ENCODE results near the gene MED13L. TPM values are rescaled to one million over a fixed set of nuclear protein-coding genes. Genes with fewer than 3 reads are reported as not detected.

MED13L gene
- total RNA-seq, 4 donors from 2014 or later, result 126 to 194 (median 154) TPM

- no peak for DNase-seq
- TF ChIP-seq POLR2AphosphoS5 (IDR thresholded peaks at IDR 0.05) (no peak), POLR2A (IDR thresholded peaks at IDR 0.05) (no peak), EP300 (IDR thresholded peaks at IDR 0.05; ENCODE audit: low read depth) (no peak), CTCF (IDR thresholded peaks at IDR 0.05) (no peak)
- intact Hi-C loops (cut with DNase I; ENCODE audit: low total_unique reads), result no loop called here
- no peaks in the 10 kb centered on the region for H3K27me3 ChIP-seq
- H3K36me3 ChIP-seq, result peaks cover 0 to 4% (median 0%) of the 10 kb centered on the region in 4 donors
- H3K9me3 ChIP-seq, result no peaks in the 10 kb centered on the region
- no peak overlapping the region for H3K27ac ChIP-seq
- H3K4me1 ChIP-seq, result no peaks in the 10 kb centered on the region
- H3K4me3 ChIP-seq, result no peak overlapping the region
- 89 to 94% methylated on average over 4 to 5 of the region's 5 CpGs for WGBS, 2 donors (ENCODE audit: low coverage in 1 of 2)
- in situ Hi-C loops (cut with MboI; ENCODE audit: low pct_ligation_motif_present in 1 of 4, low pct_unique_long_range_greater_than_20kb in 1 of 4, low sequenced_read_pairs in 3 of 4), result no loop called here
Measured at GRCh38 chr12:116096874-116097273, 180.6 kb downstream of the MED13L start.

- TF ChIP-seq EP300 (IDR thresholded peaks at IDR 0.05; ENCODE audit: low read depth), result no peak
- no peak for TF ChIP-seq POLR2AphosphoS5 (IDR thresholded peaks at IDR 0.05)
- no peak for TF ChIP-seq CTCF (IDR thresholded peaks at IDR 0.05)
- no peak for TF ChIP-seq POLR2A (IDR thresholded peaks at IDR 0.05)
- Histone ChIP-seq H3K9me3 (no peaks in the 10 kb centered on the region), H3K27me3 (no peaks in the 10 kb centered on the region), H3K27ac (no peak overlapping the region), H3K4me3 (no peak overlapping the region), H3K4me1 (peaks cover 0 to 3% (median 0%) of the 10 kb centered on the region in 4 donors), H3K36me3 (peaks cover 0 to 4% (median 0%) of the 10 kb centered on the region in 4 donors)
- intact Hi-C loops (cut with DNase I; ENCODE audit: low total_unique reads) (no loop called here), in situ Hi-C loops (cut with MboI; ENCODE audit: low pct_ligation_motif_present in 1 of 4, low pct_unique_long_range_greater_than_20kb in 1 of 4, low sequenced_read_pairs in 3 of 4) (no loop called here)
- no peak for DNase-seq
Measured at GRCh38 chr12:116094475-116094874, 183.0 kb downstream of the MED13L start.

- intact Hi-C loops (cut with DNase I; ENCODE audit: low total_unique reads) (no loop called here), in situ Hi-C loops (cut with MboI; ENCODE audit: low pct_ligation_motif_present in 1 of 4, low pct_unique_long_range_greater_than_20kb in 1 of 4, low sequenced_read_pairs in 3 of 4) (no loop called here)
- WGBS, 2 donors (ENCODE audit: low coverage in 1 of 2), result 80 to 82% methylated on average over 1 of the region's 1 CpG
- Histone ChIP-seq H3K27me3 (no peaks in the 10 kb centered on the region), H3K27ac (no peak overlapping the region), H3K9me3 (no peaks in the 10 kb centered on the region), H3K36me3 (peaks cover 0 to 4% (median 0%) of the 10 kb centered on the region in 4 donors), H3K4me3 (no peak overlapping the region), H3K4me1 (peaks cover 0 to 3% (median 0%) of the 10 kb centered on the region in 4 donors)
- DNase-seq, result no peak
- TF ChIP-seq POLR2AphosphoS5 (IDR thresholded peaks at IDR 0.05) (no peak), CTCF (IDR thresholded peaks at IDR 0.05) (no peak), POLR2A (IDR thresholded peaks at IDR 0.05) (no peak), EP300 (IDR thresholded peaks at IDR 0.05; ENCODE audit: low read depth) (no peak)
Measured at GRCh38 chr12:116093915-116094314, 183.6 kb downstream of the MED13L start.

GRCh38 chr12:116092776-116093175, 184.7 kb downstream of the MED13L start:
- TF ChIP-seq POLR2A (IDR thresholded peaks at IDR 0.05) (no peak), EP300 (IDR thresholded peaks at IDR 0.05; ENCODE audit: low read depth) (no peak), CTCF (IDR thresholded peaks at IDR 0.05) (no peak), POLR2AphosphoS5 (IDR thresholded peaks at IDR 0.05) (no peak)
- intact Hi-C loops (cut with DNase I; ENCODE audit: low total_unique reads) (no loop called here), in situ Hi-C loops (cut with MboI; ENCODE audit: low pct_ligation_motif_present in 1 of 4, low pct_unique_long_range_greater_than_20kb in 1 of 4, low sequenced_read_pairs in 3 of 4) (no loop called here)
- peaks cover 0 to 3% (median under 1%) of the 10 kb centered on the region in 4 donors for H3K4me1 ChIP-seq
- H3K4me3 ChIP-seq, result no peak overlapping the region
- H3K27me3 ChIP-seq, result no peaks in the 10 kb centered on the region
- no peaks in the 10 kb centered on the region for H3K9me3 ChIP-seq
- no peak overlapping the region for H3K27ac ChIP-seq
- DNase-seq, result no peak
- peaks cover 0 to 4% (median 0%) of the 10 kb centered on the region in 4 donors for H3K36me3 ChIP-seq
- 55 to 80% methylated on average over 1 of the region's 1 CpG for WGBS, 2 donors (ENCODE audit: low coverage in 1 of 2)

Measured in transverse colon (tissue), 4 donors.